Skeletal muscle tissue (tissue), 4 donors: ENCODE measurements around the gene CTNNA1. TPM values are rescaled to one million over a fixed set of nuclear protein-coding genes. Genes with fewer than 3 reads are reported as not detected.
"Not testable (repeated sequence)": the region's sequence is repeated elsewhere in the genome, so short reads cannot be mapped to it uniquely, and the experiment has no call there.

Source experiments
- H3K27ac ChIP-seq: one replicate; pipeline ENCODE4 v1.7.0; 2013; ENCODE audit warnings: mild to moderate bottlenecking, low read depth, low read length, inconsistent platforms
- H3K27me3 ChIP-seq, 3 donors: one replicate each; pipeline ENCODE4 v1.7.0; 2013; ENCODE audit warnings: low read length in 3 of 3; ENCODE audit not compliant: control insufficient read depth in 3 of 3, insufficient read depth in 3 of 3
- H3K36me3 ChIP-seq, 3 donors: one replicate each; pipeline ENCODE4 v1.7.0; 2013; ENCODE audit warnings: low read length in 3 of 3; ENCODE audit not compliant: control insufficient read depth in 3 of 3, insufficient read depth in 3 of 3
- H3K4me1 ChIP-seq, 3 donors: one replicate each; pipeline ENCODE4 v1.7.0; 2013; ENCODE audit warnings: low read length in 3 of 3, mild to moderate bottlenecking in 3 of 3; ENCODE audit not compliant: control insufficient read depth in 3 of 3, insufficient read depth in 3 of 3
- H3K4me3 ChIP-seq, 3 donors: one replicate each; pipeline ENCODE4 v1.7.0; 2013; ENCODE audit warnings: low read length in 3 of 3
- H3K9ac ChIP-seq, 3 donors: one replicate each; pipeline ENCODE4 v1.7.0; 2013; ENCODE audit warnings: low read length in 3 of 3, mild to moderate bottlenecking in 3 of 3, moderate library complexity in 2 of 3, low read depth in 1 of 3
- H3K9me3 ChIP-seq, 3 donors: one replicate each; pipeline ENCODE4 v1.7.0; 2013; ENCODE audit warnings: low read length in 3 of 3; ENCODE audit not compliant: control insufficient read depth in 3 of 3
- total RNA-seq: library from RNA; depleted of rRNA; stranded (reverse); fragments of >200 nt; gene quantifications from one replicate; pipeline ENCODE4 v1.2.3, GENCODE V29; 2014
- donor health status: Osteomylitis.

CTNNA1 gene
- total RNA-seq, 1 donor from 2014 or later: 375 TPM

GRCh38 chr5:138722544-138723177 is 30.6 kb upstream of the CTNNA1 start:
- H3K27ac ChIP-seq: no peak overlapping the region
- H3K36me3 ChIP-seq: no peaks in the 10 kb centered on the region

GRCh38 chr5:138724470-138725146 is 28.6 kb upstream of the CTNNA1 start:
- H3K36me3 ChIP-seq: no peaks in the 10 kb centered on the region
- H3K27ac ChIP-seq: peak overlapping the region; percentile 27
- peaks cover 18 to 40% (median 31%) of the 10 kb centered on the region in 3 donors for H3K4me1 ChIP-seq
- H3K27me3 ChIP-seq: no peaks in the 10 kb centered on the region
- H3K9me3 ChIP-seq: no peaks in the 10 kb centered on the region
- no peak overlapping the region for H3K9ac ChIP-seq
- peak overlapping the region in 2 of 3 donors; percentile 13 for H3K4me3 ChIP-seq

More at GRCh38 chr5:138722544-138723177, 30.6 kb upstream of the CTNNA1 start:
- Histone ChIP-seq H3K9me3 (no peaks in the 10 kb centered on the region), H3K9ac (peak overlapping the region in 1 of 3 donors; percentile 11), H3K4me1 (peaks cover 18 to 40% (median 31%) of the 10 kb centered on the region in 3 donors), H3K27me3 (no peaks in the 10 kb centered on the region), H3K4me3 (peak overlapping the region in 1 of 3 donors; percentile 29)

DNA sequence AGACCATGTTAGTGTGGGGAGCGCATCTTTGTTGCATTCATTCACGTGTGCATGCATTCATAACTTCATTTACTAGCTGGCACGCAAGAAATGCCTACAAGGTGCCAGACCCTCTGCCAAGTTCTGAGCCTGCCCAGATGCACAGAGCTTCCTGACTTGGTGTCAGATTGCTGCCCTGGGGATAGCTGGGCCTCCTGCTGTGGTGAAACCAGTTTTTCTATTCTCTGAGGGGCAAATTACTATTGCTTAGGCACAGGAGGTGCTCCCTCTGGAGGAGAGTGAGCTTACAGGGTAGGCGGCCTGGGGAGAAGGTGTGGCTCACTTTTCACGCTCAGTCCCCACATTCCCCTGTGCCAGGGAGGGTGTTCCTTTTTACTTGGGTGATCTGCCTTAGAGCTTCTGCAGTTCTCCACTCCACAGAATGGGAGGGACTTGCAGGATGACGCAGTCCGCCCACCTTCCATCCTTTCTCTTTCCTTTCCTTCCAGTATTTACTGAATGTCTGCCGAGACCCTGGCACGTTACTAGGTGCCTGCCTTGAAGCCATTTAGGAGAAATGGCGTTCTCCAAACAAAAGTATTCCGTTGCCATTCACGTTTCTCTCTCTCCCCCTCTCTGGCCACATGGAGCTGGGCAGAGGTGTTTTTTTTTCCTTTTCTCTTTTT is 27.9 kb upstream of the CTNNA1 start:
- Histone ChIP-seq H3K4me1 (peaks cover 18 to 40% (median 31%) of the 10 kb centered on the region in 3 donors), H3K9me3 (no peaks in the 10 kb centered on the region), H3K27ac (peak overlapping the region; percentile 27), H3K4me3 (peak overlapping the region; percentile 13 to 35 (median 35)), H3K36me3 (no peaks in the 10 kb centered on the region), H3K27me3 (no peaks in the 10 kb centered on the region), H3K9ac (peak overlapping the region in 2 of 3 donors; percentile 32 to 60)

DNA sequence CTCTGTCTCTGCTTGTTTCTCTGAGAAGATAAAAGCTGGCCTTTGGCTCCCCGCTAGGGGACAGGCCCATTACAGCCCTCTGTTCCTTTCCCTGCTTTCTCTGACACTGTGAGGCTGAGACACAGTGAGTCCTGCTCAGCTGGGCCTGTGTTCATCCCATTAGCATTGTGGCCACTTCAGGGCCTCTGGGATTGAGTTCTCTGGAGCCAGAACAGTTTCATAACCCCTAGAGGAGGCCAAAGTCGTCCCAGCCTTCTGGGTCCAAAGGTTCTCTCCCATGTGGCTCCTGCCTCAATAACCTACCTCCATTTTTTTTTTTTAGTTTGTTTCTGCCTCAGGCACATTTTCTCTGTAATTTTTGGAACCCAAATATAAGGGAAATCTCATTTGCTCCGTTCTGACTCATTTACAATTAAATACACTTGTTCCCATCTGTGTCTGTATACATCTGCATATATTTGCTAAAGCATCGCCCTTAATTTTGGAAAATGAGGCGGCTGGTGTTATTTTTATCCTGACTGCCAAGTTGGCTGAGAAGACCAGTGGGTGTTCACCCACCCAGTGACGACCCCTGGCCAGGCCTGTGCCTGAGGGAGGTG is 27.3 kb upstream of the CTNNA1 start:
- H3K27me3 ChIP-seq: no peaks in the 10 kb centered on the region
- peaks cover 18 to 40% (median 31%) of the 10 kb centered on the region in 3 donors for H3K4me1 ChIP-seq
- H3K4me3 ChIP-seq: no peak overlapping the region
- peak overlapping the region; percentile 27 for H3K27ac ChIP-seq
- no peaks in the 10 kb centered on the region for H3K36me3 ChIP-seq
- H3K9me3 ChIP-seq: no peaks in the 10 kb centered on the region
- peak overlapping the region in 2 of 3 donors; percentile 32 to 47 for H3K9ac ChIP-seq

- H3K9ac ChIP-seq: no peak overlapping the region
- H3K4me3 ChIP-seq: no peak overlapping the region
- no peaks in the 10 kb centered on the region for H3K36me3 ChIP-seq
- no peak overlapping the region for H3K27ac ChIP-seq
- no peaks in the 10 kb centered on the region for H3K27me3 ChIP-seq
- H3K9me3 ChIP-seq: no peaks in the 10 kb centered on the region
- H3K4me1 ChIP-seq: peaks cover 18 to 40% (median 31%) of the 10 kb centered on the region in 3 donors
These were observed 26.4 kb upstream of the CTNNA1 start for GRCh38 chr5:138726848-138727247.

- not testable (repeated sequence) for H3K9me3 ChIP-seq, H3K36me3 ChIP-seq, H3K4me3 ChIP-seq, H3K27me3 ChIP-seq, H3K9ac ChIP-seq, H3K27ac ChIP-seq
- H3K4me1 ChIP-seq: peaks cover 4 to 11% (median 7%) of the 10 kb centered on the region in 3 donors
These were observed 22.7 kb upstream of the CTNNA1 start for GRCh38 chr5:138730496-138730895.

DNA sequence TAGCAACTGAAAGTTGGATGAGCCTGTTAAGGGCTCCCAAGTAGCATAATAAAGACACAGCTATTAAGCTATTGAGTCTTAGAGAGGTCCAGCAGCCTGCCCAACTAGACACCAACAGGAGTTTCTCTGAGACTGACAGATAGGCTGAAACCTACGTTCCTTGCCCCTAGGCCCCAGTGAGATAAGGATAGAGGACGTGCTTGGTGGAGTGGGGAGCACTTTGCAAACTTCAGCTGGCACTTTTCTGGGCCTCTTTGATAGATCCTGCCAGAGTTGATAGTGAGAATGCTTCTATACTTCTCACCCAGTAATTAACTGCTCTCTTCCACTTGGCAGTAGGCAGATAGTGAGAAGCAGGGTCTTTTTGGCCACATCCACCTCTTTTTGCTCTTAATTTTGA is 20.8 kb upstream of the CTNNA1 start:
- Histone ChIP-seq H3K4me1 (no peaks in the 10 kb centered on the region), H3K27me3 (no peaks in the 10 kb centered on the region), H3K9ac (no peak overlapping the region), H3K4me3 (no peak overlapping the region), H3K9me3 (no peaks in the 10 kb centered on the region), H3K36me3 (no peaks in the 10 kb centered on the region), H3K27ac (no peak overlapping the region)

DNA sequence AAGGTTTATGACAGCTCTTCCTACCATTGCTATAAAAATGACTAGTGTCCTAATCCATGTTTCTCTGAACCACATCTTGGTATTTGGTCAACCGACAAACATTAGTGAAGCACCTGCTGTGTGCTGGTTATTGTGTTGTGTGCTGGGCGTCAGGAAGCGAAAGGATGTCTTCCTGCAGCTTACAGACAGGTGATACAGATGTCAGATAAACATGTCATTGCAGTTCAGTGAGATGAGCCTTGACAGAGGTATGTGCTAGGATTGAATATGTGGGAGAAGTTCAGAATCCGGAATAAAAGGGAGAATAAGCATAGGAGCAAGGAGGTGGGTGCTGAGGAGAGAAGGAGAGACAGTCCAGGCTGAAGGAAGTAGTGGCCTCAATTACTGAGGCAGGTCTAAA is 20.3 kb upstream of the CTNNA1 start:
- Histone ChIP-seq H3K9me3 (no peaks in the 10 kb centered on the region), H3K9ac (no peak overlapping the region), H3K4me1 (no peaks in the 10 kb centered on the region), H3K27ac (no peak overlapping the region), H3K27me3 (no peaks in the 10 kb centered on the region), H3K4me3 (no peak overlapping the region), H3K36me3 (no peaks in the 10 kb centered on the region)

DNA sequence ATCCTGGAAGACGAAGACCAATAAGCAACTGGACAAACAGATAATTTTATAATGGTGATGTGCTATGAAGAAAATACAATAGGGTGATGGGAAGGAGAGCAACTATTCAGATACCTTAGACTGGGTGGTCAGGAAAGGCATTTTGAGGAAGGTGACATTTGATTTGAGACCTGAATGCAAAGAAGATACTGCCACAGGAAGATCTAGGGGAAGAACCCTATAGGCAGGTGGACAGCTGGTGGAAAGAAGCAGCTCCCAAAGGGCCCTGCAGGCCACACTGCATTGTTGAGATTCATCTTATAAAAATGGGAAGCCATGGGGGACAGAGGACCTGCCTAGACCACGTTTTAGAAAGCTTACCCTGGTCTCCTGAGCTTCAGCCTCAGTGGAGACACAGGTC is 19.7 kb upstream of the CTNNA1 start:
- Histone ChIP-seq H3K27ac (no peak overlapping the region), H3K36me3 (no peaks in the 10 kb centered on the region), H3K27me3 (no peaks in the 10 kb centered on the region), H3K9me3 (no peaks in the 10 kb centered on the region), H3K4me3 (no peak overlapping the region), H3K4me1 (no peaks in the 10 kb centered on the region), H3K9ac (no peak overlapping the region)

- no peaks in the 10 kb centered on the region for H3K4me1 ChIP-seq
- no peak overlapping the region for H3K27ac ChIP-seq
- no peaks in the 10 kb centered on the region for H3K9me3 ChIP-seq
- H3K27me3 ChIP-seq: no peaks in the 10 kb centered on the region
- H3K4me3 ChIP-seq: no peak overlapping the region
- no peak overlapping the region for H3K9ac ChIP-seq
- H3K36me3 ChIP-seq: no peaks in the 10 kb centered on the region
These were observed 16.9 kb upstream of the CTNNA1 start for GRCh38 chr5:138736293-138736692.
